Measurements from ENCODE around the gene PNMA1.

The PNMA1 gene

GRCh38 chr14:73758392-73759182 lies 44.4 kb upstream of the PNMA1 start:
- peaks cover 24% of the 10 kb centered on the region for H4K20me1 ChIP-seq (ENCODE audit: insufficient read depth)
- TF ChIP-seq CTCF (conservative IDR thresholded peaks at IDR 0.05; ENCODE audit: low read depth, low read length): peak; percentile 62
- no peak overlapping the region for H2AFZ ChIP-seq (ENCODE audit: low read depth)
- peaks cover 62% of the 10 kb centered on the region for H3K79me2 ChIP-seq (ENCODE audit: insufficient read depth, low read depth)
- peak overlapping the region; percentile 72 for H3K9ac ChIP-seq
- H3K4me3 ChIP-seq (IDR thresholded peaks at IDR 0.05; ENCODE audit: insufficient read depth, low read depth, low read length): no peak overlapping the region
- peak overlapping the region; percentile 53 for H3K27ac ChIP-seq
- H3K4me2 ChIP-seq: peak overlapping the region; percentile 29
- H3K4me1 ChIP-seq (ENCODE audit: low read depth, poor library complexity, severe bottlenecking): peaks cover 76% of the 10 kb centered on the region
- no peaks in the 10 kb centered on the region for H3K36me3 ChIP-seq (ENCODE audit: insufficient read depth)
- no peaks in the 10 kb centered on the region for H3K27me3 ChIP-seq (ENCODE audit: insufficient read depth, low read depth)

DNA sequence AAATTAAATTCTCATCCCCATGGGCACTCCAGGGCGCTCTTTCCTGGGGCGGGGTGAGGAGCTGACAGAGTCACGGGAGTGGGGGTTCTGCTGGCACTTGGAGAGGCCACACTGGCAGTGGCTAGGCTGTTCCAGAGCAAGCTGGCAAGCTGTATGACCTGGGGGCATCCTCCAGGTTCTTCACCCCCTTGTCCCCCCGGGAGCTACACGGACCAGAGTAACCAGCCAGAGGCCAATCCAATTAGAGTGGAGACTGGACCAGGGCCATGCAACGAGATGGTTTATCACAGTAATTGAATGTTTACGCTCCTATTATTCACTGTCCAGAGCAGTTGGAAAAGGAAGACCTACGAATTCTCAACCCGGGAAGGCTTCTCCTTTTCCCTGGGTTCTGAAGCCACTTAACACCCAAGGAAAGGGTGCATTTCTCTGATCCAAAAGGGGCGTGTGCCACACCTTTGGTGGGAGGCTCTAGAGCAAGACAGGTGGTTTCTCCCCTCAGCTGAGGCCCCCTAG lies 43.8 kb upstream of the PNMA1 start:
- H3K27ac ChIP-seq: no peak overlapping the region
- peak overlapping the region; percentile 29 for H3K4me2 ChIP-seq
- peaks cover 24% of the 10 kb centered on the region; the same call in 1 of the 2 replicates for H4K20me1 ChIP-seq (ENCODE audit: insufficient read depth)
- peak overlapping the region; percentile 72; the same call in 1 of the 2 replicates for H3K9ac ChIP-seq
- H3K27me3 ChIP-seq (ENCODE audit: insufficient read depth, low read depth): no peaks in the 10 kb centered on the region
- H3K36me3 ChIP-seq (ENCODE audit: insufficient read depth): no peaks in the 10 kb centered on the region
- H3K79me2 ChIP-seq (ENCODE audit: insufficient read depth, low read depth): peaks cover 64% of the 10 kb centered on the region
- no peak overlapping the region for H3K4me3 ChIP-seq (IDR thresholded peaks at IDR 0.05; ENCODE audit: insufficient read depth, low read depth, low read length)
- H2AFZ ChIP-seq (ENCODE audit: low read depth): no peak overlapping the region
- TF ChIP-seq CTCF (conservative IDR thresholded peaks at IDR 0.05; ENCODE audit: low read depth, low read length): no peak
- H3K4me1 ChIP-seq (ENCODE audit: low read depth, poor library complexity, severe bottlenecking): peaks cover 76% of the 10 kb centered on the region

DNA sequence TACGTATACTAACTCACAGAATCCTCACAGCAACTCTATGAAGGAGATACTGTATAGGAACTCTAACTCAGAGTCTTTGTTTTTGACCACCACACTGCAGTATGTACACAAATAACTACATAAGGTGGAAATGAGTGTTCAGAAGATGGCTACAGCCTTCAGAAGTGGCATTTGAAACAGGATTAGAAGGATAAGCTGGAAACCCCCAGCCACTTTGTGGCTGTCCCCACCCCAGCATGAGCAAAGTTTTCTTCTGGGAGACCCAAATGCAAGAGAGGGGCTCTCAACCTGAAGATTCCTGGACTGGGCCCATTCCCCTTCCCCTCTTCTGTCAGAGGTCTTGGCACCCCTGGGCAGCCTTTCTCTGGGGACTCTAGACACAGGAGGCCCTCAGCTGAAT lies 43.2 kb upstream of the PNMA1 start:
- Histone ChIP-seq H3K4me3 (IDR thresholded peaks at IDR 0.05; ENCODE audit: insufficient read depth, low read depth, low read length) (no peak overlapping the region), H4K20me1 (ENCODE audit: insufficient read depth) (peaks cover 24% of the 10 kb centered on the region; the same call in 1 of the 2 replicates), H3K36me3 (ENCODE audit: insufficient read depth) (no peaks in the 10 kb centered on the region), H3K4me2 (peak overlapping the region; percentile 29), H3K4me1 (ENCODE audit: low read depth, poor library complexity, severe bottlenecking) (peaks cover 75% of the 10 kb centered on the region), H3K27me3 (ENCODE audit: insufficient read depth, low read depth) (no peaks in the 10 kb centered on the region), H2AFZ (ENCODE audit: low read depth) (no peak overlapping the region), H3K27ac (no peak overlapping the region; the same call in 1 of the 2 replicates), H3K9ac (no peak overlapping the region), H3K79me2 (ENCODE audit: insufficient read depth, low read depth) (peaks cover 66% of the 10 kb centered on the region)
- no peak for TF ChIP-seq CTCF (conservative IDR thresholded peaks at IDR 0.05; ENCODE audit: low read depth, low read length)

GRCh38 chr14:73755434-73756014 lies 41.3 kb upstream of the PNMA1 start:
- peaks cover 57% of the 10 kb centered on the region for H3K4me1 ChIP-seq (ENCODE audit: low read depth, poor library complexity, severe bottlenecking)
- peaks cover 24% of the 10 kb centered on the region for H4K20me1 ChIP-seq (ENCODE audit: insufficient read depth)
- H3K4me2 ChIP-seq: no peak overlapping the region
- TF ChIP-seq CTCF (conservative IDR thresholded peaks at IDR 0.05; ENCODE audit: low read depth, low read length): no peak
- no peak overlapping the region for H2AFZ ChIP-seq (ENCODE audit: low read depth)
- H3K36me3 ChIP-seq (ENCODE audit: insufficient read depth): no peaks in the 10 kb centered on the region
- no peak overlapping the region for H3K4me3 ChIP-seq (IDR thresholded peaks at IDR 0.05; ENCODE audit: insufficient read depth, low read depth, low read length)
- H3K27me3 ChIP-seq (ENCODE audit: insufficient read depth, low read depth): no peaks in the 10 kb centered on the region
- no peak overlapping the region for H3K27ac ChIP-seq
- peaks cover 81% of the 10 kb centered on the region for H3K79me2 ChIP-seq (ENCODE audit: insufficient read depth, low read depth)
- H3K9ac ChIP-seq: no peak overlapping the region

All from KMS-11 (cell line).